ENCODE data around the gene ACMSD.

GRCh38 chr2:134799936-134800335 is 38.5 kb upstream of the ACMSD start:
- TF ChIP-seq CTCF (IDR thresholded peaks at IDR 0.05 in 4 of 5, conservative IDR thresholded peaks at IDR 0.05 in 1 of 5): no peak
- no peak for TF ChIP-seq POLR2A (IDR thresholded peaks at IDR 0.05)

Data from gastrocnemius medialis (tissue), 4 donors.